CD8-positive, alpha-beta memory T cell (primary cell): ENCODE data around the gene TM2D1. TPM values are rescaled to one million over a fixed set of nuclear protein-coding genes. Genes with fewer than 3 reads are reported as not detected.
A peak's percentile ranks its signal among the peaks of the same experiment; 100 is the strongest.

ENCODE experiments used
- CTCF ChIA-PET: fragments of 350-600 bp; sonication (Branson Sonifier 250); formaldehyde crosslinking; loops from one replicate; lab custom pipeline; 2021; ENCODE audit warnings: antibody characterized with exemption; lab: Charles Lee
- POLR2A ChIA-PET: fragments of 350-600 bp; sonication (Branson Sonifier 250); formaldehyde crosslinking; loops from one replicate; lab custom pipeline; 2021; ENCODE audit warnings: antibody characterized with exemption; lab: Charles Lee
- DNase-seq, 5 donors: peaks; one replicate each; pipeline versions ENCODE4 v3.0.0 to v3.0.0-alpha.2; 2020 to 2022; ENCODE audit warnings: mixed read lengths in 1 of 5
- H3K27ac ChIP-seq: one replicate; pipeline ENCODE4 v1.7.0; 2013; ENCODE audit warnings: low read depth, mild to moderate bottlenecking, low read length, moderate library complexity
- H3K27me3 ChIP-seq: 2 replicates; pipeline ENCODE4 v1.7.0; 2013; ENCODE audit warnings: low read length, mild to moderate bottlenecking; ENCODE audit not compliant: insufficient read depth, poor library complexity, severe bottlenecking
- H3K36me3 ChIP-seq: 2 replicates; pipeline ENCODE4 v1.7.0; 2013; ENCODE audit warnings: mild to moderate bottlenecking, low read length, moderate library complexity; ENCODE audit not compliant: insufficient read depth
- H3K4me1 ChIP-seq: 2 replicates; pipeline ENCODE4 v1.7.0; 2013; ENCODE audit warnings: mild to moderate bottlenecking, low read length, moderate library complexity; ENCODE audit not compliant: insufficient read depth
- H3K4me3 ChIP-seq: 2 replicates; pipeline ENCODE4 v1.7.0; 2013; ENCODE audit warnings: mild to moderate bottlenecking, low read length
- H3K9me3 ChIP-seq: 2 replicates; pipeline ENCODE4 v1.7.0; 2013; ENCODE audit warnings: mild to moderate bottlenecking, low read length
- H3K27ac Mint-ChIP-seq, 8 donors: one replicate each; pipeline ENCODE4 v1.8.0; 2020 to 2021; ENCODE audit warnings: mixed read lengths in 8 of 8, mild to moderate bottlenecking in 6 of 8, inconsistent platforms in 3 of 8, moderate library complexity in 3 of 8
- H3K27me3 Mint-ChIP-seq, 2 donors: one replicate each; pipeline ENCODE4 v1.8.0; 2020 to 2021; ENCODE audit warnings: mixed read lengths in 2 of 2, mild to moderate bottlenecking in 1 of 2, moderate library complexity in 1 of 2
- H3K36me3 Mint-ChIP-seq, 3 donors: one replicate each; pipeline ENCODE4 v1.8.0; 2020 to 2021; ENCODE audit warnings: mixed read lengths in 3 of 3, inconsistent platforms in 1 of 3, mild to moderate bottlenecking in 1 of 3
- H3K4me1 Mint-ChIP-seq, 3 donors: one replicate each; pipeline ENCODE4 v1.8.0; 2020 to 2021; ENCODE audit warnings: mixed read lengths in 3 of 3, inconsistent platforms in 1 of 3, mild to moderate bottlenecking in 1 of 3
- H3K4me3 Mint-ChIP-seq, 7 donors: one replicate each; pipeline ENCODE4 v1.8.0; 2020 to 2021; ENCODE audit warnings: mixed read lengths in 7 of 7, mild to moderate bottlenecking in 6 of 7, moderate library complexity in 4 of 7, inconsistent platforms in 2 of 7
- H3K9me3 Mint-ChIP-seq, 5 donors: one replicate each; pipeline ENCODE4 v1.8.0; 2020 to 2022; ENCODE audit warnings: mixed read lengths in 5 of 5, mild to moderate bottlenecking in 3 of 5, moderate library complexity in 2 of 5, inconsistent platforms in 1 of 5
- polyA plus RNA-seq: library from polyadenylated mRNA; unstranded; fragments of 300-500 nt; fragmentation: Illumina TruSeq; gene quantifications from one replicate; pipeline ENCODE4 v1.2.3, GENCODE V29; 2021
- total RNA-seq, 2 experiments: library from RNA; stranded (reverse); gene quantifications; one replicate each; pipeline ENCODE4 v1.2.3, GENCODE V29; 2021

Gene TM2D1
- total and polyA plus RNA-seq, 3 experiments from 2014 or later, result 30.1 to 37.1 (median 32.5) TPM

GRCh38 chr1:61648983-61649742 lies 75.8 kb downstream of the TM2D1 start:
- Histone ChIP-seq H3K9me3 (no peaks in the 10 kb centered on the region), H3K27ac (no peak overlapping the region), H3K36me3 (no peaks in the 10 kb centered on the region), H3K4me1 (no peaks in the 10 kb centered on the region), H3K4me3 (no peak overlapping the region), H3K27me3 (no peaks in the 10 kb centered on the region)
- CTCF ChIA-PET, result no interaction called here
- Mint-ChIP-seq H3K27ac (no peak overlapping the region), H3K27me3 (no peaks in the 10 kb centered on the region), H3K36me3 (peaks cover 0 to 3% (median 2%) of the 10 kb centered on the region in 3 donors), H3K4me3 (no peak overlapping the region), H3K9me3 (no peaks in the 10 kb centered on the region), H3K4me1 (no peaks in the 10 kb centered on the region)
- POLR2A ChIA-PET, result no interaction called here
- DNase-seq, result no peak

GRCh38 chr1:61647142-61647541 lies 77.8 kb downstream of the TM2D1 start:
- H3K27me3 Mint-ChIP-seq, result no peaks in the 10 kb centered on the region
- Histone ChIP-seq H3K27ac (no peak overlapping the region), H3K4me1 (no peaks in the 10 kb centered on the region), H3K9me3 (no peaks in the 10 kb centered on the region), H3K4me3 (no peak overlapping the region), H3K36me3 (no peaks in the 10 kb centered on the region), H3K27me3 (no peaks in the 10 kb centered on the region)
- CTCF ChIA-PET, result interaction anchor here (0.7 kb wide), 1 partner anchor 635 kb away, joined by 3 read pairs; no protein-coding TSS in a partner anchor
- no peak overlapping the region for H3K27ac Mint-ChIP-seq
- no peak for DNase-seq
- H3K4me1 Mint-ChIP-seq, result no peaks in the 10 kb centered on the region
- H3K9me3 Mint-ChIP-seq, result no peaks in the 10 kb centered on the region
- H3K4me3 Mint-ChIP-seq, result no peak overlapping the region
- H3K36me3 Mint-ChIP-seq, result peaks cover 0 to 2% (median 0%) of the 10 kb centered on the region in 3 donors
- POLR2A ChIA-PET, result no interaction called here

- H3K36me3 ChIP-seq, result no peaks in the 10 kb centered on the region
- no peaks in the 10 kb centered on the region for H3K9me3 Mint-ChIP-seq
- no peak overlapping the region for H3K27ac Mint-ChIP-seq
- H3K9me3 ChIP-seq, result no peaks in the 10 kb centered on the region
- peaks cover 0 to 2% of the 10 kb centered on the region in 2 donors for H3K27me3 Mint-ChIP-seq
- ChIA-PET CTCF (interaction anchor here (0.9 kb wide), 1 partner anchor 9 kb away, joined by 3 read pairs; no protein-coding TSS in a partner anchor), POLR2A (no interaction called here)
- no peak overlapping the region for H3K4me3 Mint-ChIP-seq
- H3K27me3 ChIP-seq, result no peaks in the 10 kb centered on the region
- no peaks in the 10 kb centered on the region for H3K4me1 ChIP-seq
- H3K4me3 ChIP-seq, result no peak overlapping the region
- H3K36me3 Mint-ChIP-seq, result peaks cover 0 to 2% (median 0%) of the 10 kb centered on the region in 3 donors
- no peak overlapping the region for H3K27ac ChIP-seq
- peaks cover 10 to 13% (median 12%) of the 10 kb centered on the region in 3 donors for H3K4me1 Mint-ChIP-seq
- no peak for DNase-seq
Observed at GRCh38 chr1:61645476-61645875, 79.5 kb downstream of the TM2D1 start.

GRCh38 chr1:61644303-61644702 lies 80.6 kb downstream of the TM2D1 start:
- Mint-ChIP-seq H3K36me3 (peaks cover 0 to 4% (median 0%) of the 10 kb centered on the region in 3 donors), H3K27ac (no peak overlapping the region), H3K4me3 (no peak overlapping the region), H3K27me3 (peaks cover 0 to 2% of the 10 kb centered on the region in 2 donors), H3K4me1 (peaks cover 10 to 13% (median 12%) of the 10 kb centered on the region in 3 donors), H3K9me3 (no peaks in the 10 kb centered on the region)
- ChIA-PET POLR2A (no interaction called here), CTCF (interaction anchor here (0.7 to 0.9 kb wide), 2 partner anchors 99 to 595 kb away, joined by 3 read pairs; no protein-coding TSS in a partner anchor)
- Histone ChIP-seq H3K36me3 (no peaks in the 10 kb centered on the region), H3K27me3 (no peaks in the 10 kb centered on the region), H3K4me1 (no peaks in the 10 kb centered on the region), H3K9me3 (no peaks in the 10 kb centered on the region), H3K4me3 (no peak overlapping the region), H3K27ac (no peak overlapping the region)
- no peak for DNase-seq

- POLR2A ChIA-PET, result no interaction called here
- Mint-ChIP-seq H3K4me3 (no peak overlapping the region), H3K27me3 (peaks cover 0 to 2% of the 10 kb centered on the region in 2 donors), H3K36me3 (peaks cover 0 to 1% (median 0%) of the 10 kb centered on the region in 3 donors), H3K9me3 (no peaks in the 10 kb centered on the region), H3K27ac (peak overlapping the region in 1 of 8 donors; percentile 7), H3K4me1 (peaks cover 10 to 13% (median 12%) of the 10 kb centered on the region in 3 donors)
- DNase-seq, result no peak
- no peaks in the 10 kb centered on the region for H3K36me3 ChIP-seq
- no peaks in the 10 kb centered on the region for H3K27me3 ChIP-seq
- H3K9me3 ChIP-seq, result no peaks in the 10 kb centered on the region
- no peak overlapping the region for H3K4me3 ChIP-seq
- CTCF ChIA-PET, result interaction anchor here (1.6 kb wide), 1 partner anchor 12 kb away, joined by 3 read pairs; no protein-coding TSS in a partner anchor
- no peaks in the 10 kb centered on the region for H3K4me1 ChIP-seq
- no peak overlapping the region for H3K27ac ChIP-seq
Observed at GRCh38 chr1:61642475-61643232, 82.3 kb downstream of the TM2D1 start.

- Histone ChIP-seq H3K4me3 (peak overlapping the region; percentile 32), H3K36me3 (no peaks in the 10 kb centered on the region), H3K27ac (no peak overlapping the region), H3K27me3 (no peaks in the 10 kb centered on the region), H3K4me1 (no peaks in the 10 kb centered on the region), H3K9me3 (no peaks in the 10 kb centered on the region)
- Mint-ChIP-seq H3K9me3 (no peaks in the 10 kb centered on the region), H3K4me1 (peaks cover 10 to 13% (median 12%) of the 10 kb centered on the region in 3 donors), H3K27ac (peak overlapping the region in 1 of 8 donors; percentile 49), H3K36me3 (peaks cover 0 to 1% (median 0%) of the 10 kb centered on the region in 3 donors), H3K27me3 (peaks cover 0 to 2% of the 10 kb centered on the region in 2 donors), H3K4me3 (peak overlapping the region in 6 of 7 donors; percentile 49 to 81 (median 66))
- ChIA-PET POLR2A (no interaction called here), CTCF (interaction anchor here (1.6 kb wide), 1 partner anchor 11 kb away, joined by 3 read pairs; no protein-coding TSS in a partner anchor)
- DNase-seq, result peak; percentile 3 to 66 (median 24)
Observed at GRCh38 chr1:61641578-61642336, 83.2 kb downstream of the TM2D1 start.
